Inflammatory macrophage treated with lipopolysaccharide for 4 hours (primary cell): ENCODE results near the gene ARL13B.
"Not testable (repeated sequence)": the region's sequence is repeated elsewhere in the genome, so short reads cannot be mapped to it uniquely, and the experiment has no call there.

Experiments
- DNase-seq: peaks from one replicate; pipeline ENCODE4 v3.0.0-alpha.2; 2020

ARL13B gene

GRCh38 chr3:93979850-93980676, at the start of gene ARL13B:
Gene ARL13B (plus strand): TSS chr3:93980155. CDS start chr3:93980424, 269 bp downstream.
- peak; percentile 99 for DNase-seq

DNA sequence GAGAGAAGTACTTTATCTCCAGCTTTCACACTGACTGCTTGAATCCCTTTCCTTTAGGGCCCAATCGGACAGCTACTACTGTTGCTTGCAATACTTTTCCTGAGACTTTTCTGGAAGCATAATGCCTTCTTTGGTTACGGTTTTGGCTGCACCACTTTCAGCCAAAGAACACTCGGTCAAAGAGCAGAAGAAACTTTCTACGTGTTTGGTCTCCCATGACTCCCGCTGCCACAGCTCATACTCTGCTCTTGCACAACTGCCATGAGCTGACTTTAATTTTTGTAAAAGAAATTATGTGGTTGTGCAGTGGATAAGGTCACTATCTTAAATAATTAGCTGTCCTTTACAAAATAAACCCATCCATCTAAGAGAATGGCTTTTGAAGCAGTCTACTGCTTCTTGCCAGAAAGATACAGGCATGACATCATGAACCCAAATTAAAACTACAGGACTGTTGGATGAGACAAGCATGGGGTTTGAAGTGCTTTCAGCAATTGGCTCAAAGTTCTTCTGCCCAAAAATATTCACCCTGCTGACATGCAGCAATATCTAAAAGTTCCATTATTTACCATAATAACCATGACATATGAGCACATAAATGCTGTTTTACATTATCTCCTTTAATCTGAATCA, 48.2 kb upstream of the ARL13B start:
- DNase-seq: no peak

DNA sequence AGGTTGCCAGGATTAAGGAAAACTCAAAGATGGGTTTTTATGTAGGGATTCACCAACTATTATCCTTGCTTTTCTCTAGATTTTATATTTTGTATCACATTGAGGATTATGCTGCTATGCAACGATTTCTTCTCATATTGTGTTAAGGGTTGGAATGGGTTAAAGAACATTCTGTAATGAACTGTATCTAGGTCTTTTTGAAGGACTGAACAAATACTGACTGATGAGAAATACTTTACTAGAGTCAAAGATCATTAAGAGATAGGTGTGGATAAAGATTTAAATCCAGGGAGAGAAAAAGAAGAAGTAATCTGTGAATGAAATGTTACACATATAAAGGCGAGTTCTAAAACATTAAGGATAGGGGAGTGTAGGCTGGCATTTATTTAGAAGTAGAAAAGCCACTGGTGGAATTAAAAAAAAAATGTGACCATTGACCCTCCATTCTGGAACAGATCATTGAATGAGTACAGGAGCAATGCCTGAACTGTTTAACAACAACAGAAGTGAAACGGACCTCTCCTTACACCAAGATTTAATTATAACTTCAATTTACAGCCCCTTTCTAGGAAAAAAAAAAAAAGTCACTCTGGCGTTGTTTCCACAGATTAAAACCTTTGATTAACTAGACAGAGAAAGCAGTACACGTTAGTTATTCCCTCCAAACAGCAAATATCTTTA, 45.4 kb upstream of the ARL13B start:
- DNase-seq: no peak

- no peak for DNase-seq
Measured at GRCh38 chr3:93936549-93936948, 43.4 kb upstream of the ARL13B start.

DNA sequence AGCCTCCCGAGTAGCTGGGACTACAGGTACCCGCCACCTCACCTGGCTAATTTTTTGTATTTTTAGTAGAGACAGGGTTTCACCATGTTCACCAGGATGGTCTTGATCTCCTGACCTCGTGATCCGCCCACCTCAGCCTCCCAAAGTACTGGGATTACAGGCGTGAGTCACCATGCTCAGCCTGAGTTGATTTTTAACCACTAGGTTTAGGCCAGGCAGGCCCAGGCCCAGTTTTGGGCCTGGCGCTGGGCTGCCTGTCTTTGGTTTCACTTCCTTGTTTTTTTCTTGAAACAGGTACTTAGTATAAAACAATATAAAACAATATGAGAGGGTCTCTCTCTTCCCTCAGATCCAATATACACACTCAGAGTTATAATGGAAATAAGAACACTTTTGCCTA, 42.5 kb upstream of the ARL13B start:
- not testable (repeated sequence) for DNase-seq

GRCh38 chr3:93949958-93950357, 30.0 kb upstream of the ARL13B start:
- DNase-seq: not testable (repeated sequence)

- no peak for DNase-seq
Measured at GRCh38 chr3:93961026-93961425, 18.9 kb upstream of the ARL13B start.

DNA sequence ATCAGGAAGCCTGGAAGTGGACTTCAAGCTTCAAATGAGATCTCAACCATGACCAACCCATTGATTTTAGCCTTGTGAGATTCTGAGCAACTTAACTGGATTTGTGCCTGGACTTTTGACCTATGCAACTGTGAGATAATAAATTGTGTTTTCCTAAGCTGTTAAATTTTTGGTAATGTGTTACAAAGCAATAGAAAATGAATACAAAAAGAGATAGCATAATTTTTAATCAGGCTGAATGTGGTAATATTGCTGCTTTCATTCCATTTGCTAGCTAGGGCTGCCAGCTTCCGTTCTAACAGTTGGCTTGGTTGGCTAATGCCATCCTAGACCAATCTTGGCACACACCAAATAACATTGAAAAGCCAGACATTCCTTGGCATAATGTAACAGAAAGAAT, 18.5 kb upstream of the ARL13B start:
- DNase-seq: no peak

DNA sequence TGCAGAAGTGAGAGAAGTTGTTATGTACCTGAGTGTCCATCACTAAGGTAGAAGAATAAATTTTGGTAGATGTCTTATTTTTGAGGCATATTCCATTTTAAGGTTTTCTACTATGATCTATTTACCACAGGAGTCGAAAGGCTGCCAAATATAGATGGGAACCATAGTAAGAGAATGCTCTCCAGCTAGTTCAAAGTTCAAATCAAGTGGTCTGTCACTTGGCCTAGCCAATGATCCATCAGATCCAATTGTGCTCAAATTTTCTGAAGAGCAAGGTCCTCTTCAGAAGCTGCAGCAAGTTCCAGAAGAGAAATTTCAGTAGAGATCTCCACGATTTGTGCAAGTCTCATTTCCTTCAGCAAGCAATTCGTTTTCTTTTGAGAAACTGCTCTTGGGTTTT, 17.2 kb upstream of the ARL13B start:
- DNase-seq: no peak

DNA sequence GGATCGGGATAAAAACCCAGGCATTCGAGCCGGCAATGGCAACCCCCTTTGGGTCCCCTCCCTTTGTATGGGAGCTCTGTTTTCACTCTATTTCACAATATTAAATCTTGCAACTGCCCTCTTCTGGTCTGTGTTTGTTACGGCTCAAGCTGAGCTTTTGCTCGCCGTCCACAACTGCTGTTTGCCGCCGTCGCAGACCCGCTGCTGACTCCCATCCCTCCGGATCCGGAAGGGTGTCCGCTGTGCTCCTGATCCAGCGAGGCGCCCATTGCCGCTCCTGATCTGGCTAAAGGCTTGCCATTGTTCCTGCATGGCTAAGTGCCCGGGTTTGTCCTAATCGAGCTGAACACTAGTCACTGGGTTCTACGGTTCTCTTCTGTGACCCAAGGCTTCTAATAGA, 14.8 kb upstream of the ARL13B start:
- not testable (repeated sequence) for DNase-seq

DNA sequence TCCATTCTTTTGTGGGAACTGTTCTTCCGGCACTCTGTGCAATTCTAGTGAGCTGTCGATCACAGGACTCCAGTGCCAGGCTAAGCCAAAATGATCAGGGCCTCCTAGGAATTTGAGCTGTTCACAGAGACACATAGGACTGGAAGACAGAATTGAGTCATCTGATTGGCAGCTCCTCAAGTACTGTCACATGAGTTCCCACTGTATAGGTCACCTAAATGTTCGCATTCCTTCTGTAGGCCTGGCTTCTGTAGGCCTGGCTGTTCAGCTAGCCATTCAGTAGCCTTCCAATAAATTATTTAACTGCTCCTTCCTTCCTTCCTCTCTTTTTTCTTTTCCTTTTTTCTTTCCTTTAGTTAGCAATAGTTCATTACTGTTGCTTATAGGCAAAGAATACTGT, 10.5 kb upstream of the ARL13B start:
- no peak for DNase-seq

DNA sequence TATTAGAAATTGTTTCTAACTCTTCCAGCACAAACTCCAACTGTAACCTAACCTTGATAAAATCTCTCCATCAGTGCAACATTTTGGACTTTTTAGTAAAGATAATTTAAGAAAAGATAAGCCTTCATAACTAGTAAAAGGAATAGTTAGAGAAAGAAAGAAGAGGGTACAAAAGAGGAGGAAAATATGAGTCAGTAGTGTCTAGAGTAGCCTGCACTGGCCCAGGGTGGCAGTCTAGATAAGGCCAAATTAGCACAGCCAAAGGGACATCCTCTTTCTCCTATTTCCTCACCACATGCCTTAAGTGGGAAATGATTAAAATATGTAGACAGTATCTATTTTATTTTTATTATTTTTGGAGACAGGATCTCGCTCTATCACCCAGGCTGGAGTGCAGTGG, 10.0 kb upstream of the ARL13B start:
- DNase-seq: no peak

GRCh38 chr3:93973131-93974126, 6.5 kb upstream of the ARL13B start, which contains the start of gene PROS1:
Gene PROS1 (minus strand): TSS chr3:93973896. CDS start chr3:93973749, 147 bp downstream.
- DNase-seq: peak; percentile 81

DNA sequence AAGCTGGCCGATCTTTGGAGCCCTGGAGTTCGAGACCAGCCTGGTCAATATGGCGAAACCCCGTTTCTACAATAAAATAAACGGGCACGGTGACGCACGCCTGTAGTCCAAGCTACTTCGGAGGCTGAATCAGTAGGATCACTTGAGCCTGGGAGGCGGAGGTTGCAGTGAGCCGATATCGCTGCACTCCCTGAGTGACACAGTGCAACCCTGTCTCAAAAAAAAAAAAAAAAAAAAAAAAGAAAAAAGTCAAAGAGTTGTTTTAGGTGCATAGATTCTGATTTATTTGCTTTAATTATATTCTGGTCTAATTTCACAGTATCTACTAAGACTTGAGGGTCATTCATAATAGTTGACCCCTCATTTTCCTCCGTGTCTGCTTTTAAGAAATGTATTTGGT, 1.7 kb downstream of the ARL13B start:
- no peak for DNase-seq

GRCh38 chr3:93983408-93983807, 3.5 kb downstream of the ARL13B start:
- DNase-seq: no peak

DNA sequence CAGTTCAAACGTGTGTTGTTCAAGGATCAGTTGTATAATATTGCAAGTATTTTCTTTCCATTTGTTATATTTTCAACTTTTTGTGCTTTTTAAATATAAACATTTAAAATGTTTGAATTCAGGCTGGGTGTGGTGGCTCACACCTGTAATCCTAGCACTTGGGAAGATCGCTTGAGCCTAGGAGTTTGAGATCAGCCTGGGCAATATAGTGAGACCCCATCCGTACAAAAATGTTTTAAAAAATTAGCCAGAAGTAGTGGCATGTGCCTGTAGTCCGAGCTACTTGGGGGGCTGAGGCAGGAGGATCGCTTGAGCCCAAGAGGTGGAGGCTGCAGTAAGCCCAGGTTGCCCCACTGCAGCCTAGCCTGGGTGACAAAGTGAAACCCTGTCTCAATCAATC, 4.7 kb downstream of the ARL13B start:
- no peak for DNase-seq

- no peak for DNase-seq
Measured at GRCh38 chr3:93988283-93988682, 8.3 kb downstream of the ARL13B start.

GRCh38 chr3:93988764-93989163, 8.8 kb downstream of the ARL13B start:
- DNase-seq: no peak

- DNase-seq: no peak
Measured at GRCh38 chr3:93989241-93989640, 9.3 kb downstream of the ARL13B start.

- no peak for DNase-seq
Measured at GRCh38 chr3:93991631-93992030, 11.7 kb downstream of the ARL13B start.

DNA sequence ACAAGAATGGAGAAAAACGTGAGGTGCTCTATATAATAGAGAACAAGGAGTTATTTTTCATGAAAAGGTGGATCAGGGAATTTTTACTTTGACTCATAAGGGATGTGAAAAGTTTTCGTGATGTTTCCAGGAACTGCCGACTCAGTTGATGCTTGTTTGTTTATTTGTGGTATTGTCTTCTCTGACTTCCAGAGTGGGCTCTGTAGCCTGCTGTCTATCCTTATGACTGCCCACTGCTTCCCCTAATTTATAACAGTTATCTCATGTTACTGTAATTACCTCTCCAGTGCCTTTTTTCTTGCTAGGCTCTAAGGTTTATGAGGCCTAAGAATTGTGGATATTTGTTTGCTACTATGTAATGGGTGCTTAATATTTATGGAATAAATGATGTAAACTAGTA, 12.3 kb downstream of the ARL13B start:
- no peak for DNase-seq

GRCh38 chr3:93994056-93994455, 14.1 kb downstream of the ARL13B start:
- no peak for DNase-seq

DNA sequence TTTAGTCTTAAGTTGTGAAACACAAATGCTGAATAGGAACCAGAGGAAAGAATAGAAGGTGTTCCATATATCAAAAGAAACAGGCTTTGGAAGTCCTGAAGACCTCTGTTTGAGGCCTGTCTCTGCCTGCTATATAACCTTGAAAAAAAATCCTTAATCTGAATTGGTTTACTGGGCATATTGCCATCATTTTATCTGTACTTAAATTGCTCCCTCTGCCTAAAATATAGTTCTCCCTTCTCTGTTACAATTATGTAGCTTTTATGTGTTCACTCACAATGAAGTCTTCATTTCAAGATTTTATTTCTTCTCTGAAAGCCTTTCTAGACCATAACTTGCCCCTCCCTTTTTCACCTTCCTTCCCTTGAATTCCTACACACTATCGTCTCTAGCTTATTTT, 21.2 kb downstream of the ARL13B start:
- DNase-seq: no peak
